Psoas muscle (tissue), 8 donors: ENCODE measurements around the gene APEH. TPM values are rescaled to one million over a fixed set of nuclear protein-coding genes. Genes with fewer than 3 reads are reported as not detected.
A peak's percentile ranks its signal among the peaks of the same experiment; 100 is the strongest.

Experiments used
- ATAC-seq, 4 donors: fragments of 200-7000 bp; cut with Tn5 transposase; one replicate each; pipeline ENCODE4 v1.9.1; 2020; ENCODE audit warnings: moderate library complexity in 3 of 4, mild to moderate bottlenecking in 2 of 4
- DNase-seq, 2 donors: peaks; one replicate each; pipeline ENCODE4 v3.0.0-alpha.2; 2020
- H3K27ac ChIP-seq: fragments of 200-600 bp; one replicate; pipeline ENCODE4 v1.8.0; 2022
- H3K27me3 ChIP-seq, 3 donors: fragments of 200-600 bp in 1 of 3; one replicate each; pipeline versions ENCODE4 v1.6.1 to v1.8.0; 2013 to 2022; ENCODE audit warnings: low read length in 2 of 3, mild to moderate bottlenecking in 2 of 3, moderate library complexity in 1 of 3; ENCODE audit not compliant: insufficient read depth in 3 of 3
- H3K36me3 ChIP-seq, 2 donors: fragments of 200-600 bp in 1 of 2; one replicate each; pipeline versions ENCODE4 v1.6.1 to v1.8.0; 2013 to 2022; ENCODE audit warnings: low read depth in 1 of 2, mild to moderate bottlenecking in 1 of 2, moderate library complexity in 1 of 2; ENCODE audit not compliant: insufficient read depth in 1 of 2
- H3K4me1 ChIP-seq: fragments of 200-600 bp; one replicate; pipeline ENCODE4 v1.8.0; 2022
- H3K4me3 ChIP-seq: fragments of 200-600 bp; one replicate; pipeline ENCODE4 v1.8.0; 2022; ENCODE audit warnings: mild to moderate bottlenecking
- H3K9me3 ChIP-seq: fragments of 200-600 bp; one replicate; pipeline ENCODE4 v1.8.0; 2022
- CTCF ChIP-seq: fragments of 200-600 bp; IDR thresholded peaks from one replicate; pipeline ENCODE4 v1.8.0; 2022; ENCODE audit warnings: antibody characterized with exemption
- WGBS, 3 donors: extraction: QIAGEN DNeasy Blood & Tissue Kit; methylation state at CpG; one replicate each; pipeline versions ENCODE4 v1.1.6 to v1.1.7; 2013; 5-methylcytosine and 5-hydroxymethylcytosine counted together
- intact Hi-C, 2 donors: fragments of 100-400 bp; cut with DNase I; formaldehyde crosslinking; loops; one replicate each; pipeline versions ENCODE4 v1.11.0 to v1.14.2; 2022
- polyA plus RNA-seq, 3 donors: library from polyadenylated mRNA; stranded (reverse); fragments of 200-250 nt; gene quantifications; one replicate each; pipeline ENCODE4 v1.2.3, GENCODE V29; 2013
- total RNA-seq, 4 donors: library from RNA; stranded (reverse); fragmentation: NEBNext Ultra II Directional in 2 of 4; extraction: Animal tissue kit (Norgen Biotek cat#: 25700) in 2 of 4; gene quantifications; one replicate each; pipeline versions ENCODE4 v1.2.1 to v1.2.4, GENCODE V29; 2021 to 2023
- donor health status: healthy with polysubstance abuse.
- donor health status: DM: no; HTN: no; CAD: no; lungs with moderate emphysema.
- donor health status: Bipolar disorder and iron deficiency.
- donor health status: healthy.
- donor health status: DM: yes; HTN: yes; CAD: no.
- donor health status: DM: no; HTN: no; CAD: no.
- donor health status: DM: no; HTN: no; CAD: no.
- donor health status: DM: yes; HTN: yes; CAD: no.

The APEH gene
- total and polyA plus RNA-seq, 7 donors, result 70.8 to 189 (median 115) TPM

- Histone ChIP-seq H3K27ac (peak overlapping the region; percentile 73), H3K9me3 (no peaks in the 10 kb centered on the region), H3K27me3 (no peaks in the 10 kb centered on the region), H3K4me3 (no peak overlapping the region), H3K4me1 (peaks cover 31% of the 10 kb centered on the region), H3K36me3 (no peaks in the 10 kb centered on the region)
- no peak for TF ChIP-seq CTCF
- intact Hi-C loops, result no loop called here
- peak; percentile 91 to 99 (median 98) for ATAC-seq
- peak in 1 of 2 donors; percentile 70 for DNase-seq
- 9 to 33% (median 23%) methylated on average over 2 of the region's 2 CpGs for WGBS, 3 donors
These were observed 26.4 kb upstream of the APEH start for GRCh38 chr3:49647741-49648140.

- DNase-seq (peak in 1 of 2 donors; percentile 48), ATAC-seq (no peak)
- peaks cover 31% of the 10 kb centered on the region for H3K4me1 ChIP-seq
These were observed 25.7 kb upstream of the APEH start for GRCh38 chr3:49648354-49649019.

DNA sequence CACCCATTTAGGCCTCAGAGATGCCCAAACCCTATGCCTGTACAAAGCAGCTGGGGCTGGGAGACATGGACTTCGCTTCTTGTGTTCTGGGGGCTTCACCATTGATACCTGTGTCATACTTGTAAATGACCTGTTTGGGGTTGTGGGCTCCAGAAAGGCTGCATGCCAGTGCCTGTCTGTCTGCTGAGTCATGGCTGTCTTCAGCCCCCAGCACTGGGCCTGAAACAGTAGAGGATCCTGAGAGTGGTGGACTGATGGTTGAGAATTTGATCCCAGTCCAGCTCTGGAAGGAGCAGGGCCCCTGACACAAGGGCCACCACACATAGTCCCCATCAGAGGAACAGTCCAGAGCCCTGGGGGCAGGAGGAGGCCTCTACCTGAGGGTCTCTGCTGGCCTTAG is 24.6 kb upstream of the APEH start:
- TF ChIP-seq CTCF, result no peak
- Histone ChIP-seq H3K9me3 (no peaks in the 10 kb centered on the region), H3K27ac (no peak overlapping the region), H3K36me3 (no peaks in the 10 kb centered on the region), H3K4me1 (peaks cover 31% of the 10 kb centered on the region), H3K4me3 (no peak overlapping the region), H3K27me3 (no peaks in the 10 kb centered on the region)
- peak in 1 of 2 donors; percentile 23 for DNase-seq
- intact Hi-C loops, result no loop called here
- ATAC-seq, result no peak
- 95 to 100% (median 100%) methylated on average over 1 of the region's 1 CpG for WGBS, 3 donors

More at GRCh38 chr3:49648354-49649019, 25.7 kb upstream of the APEH start:
- H3K4me3 ChIP-seq, result no peak overlapping the region
- H3K27ac ChIP-seq, result peak overlapping the region; percentile 73
- intact Hi-C loops, result no loop called here
- TF ChIP-seq CTCF, result no peak
- 68 to 79% (median 73%) methylated on average over 3 of the region's 3 CpGs for WGBS, 3 donors
- H3K27me3 ChIP-seq, result no peaks in the 10 kb centered on the region
- H3K9me3 ChIP-seq, result no peaks in the 10 kb centered on the region
- H3K36me3 ChIP-seq, result no peaks in the 10 kb centered on the region

- peaks cover 31% of the 10 kb centered on the region for H3K4me1 ChIP-seq
- H3K36me3 ChIP-seq, result no peaks in the 10 kb centered on the region
- TF ChIP-seq CTCF, result no peak
- no peaks in the 10 kb centered on the region for H3K9me3 ChIP-seq
- 79 to 85% (median 82%) methylated on average over 1 of the region's 1 CpG for WGBS, 3 donors
- H3K27me3 ChIP-seq, result no peaks in the 10 kb centered on the region
- ATAC-seq (no peak), DNase-seq (no peak)
- no peak overlapping the region for H3K4me3 ChIP-seq
- intact Hi-C loops, result no loop called here
- H3K27ac ChIP-seq, result no peak overlapping the region
These were observed 24.0 kb upstream of the APEH start for GRCh38 chr3:49650177-49650576.

DNA sequence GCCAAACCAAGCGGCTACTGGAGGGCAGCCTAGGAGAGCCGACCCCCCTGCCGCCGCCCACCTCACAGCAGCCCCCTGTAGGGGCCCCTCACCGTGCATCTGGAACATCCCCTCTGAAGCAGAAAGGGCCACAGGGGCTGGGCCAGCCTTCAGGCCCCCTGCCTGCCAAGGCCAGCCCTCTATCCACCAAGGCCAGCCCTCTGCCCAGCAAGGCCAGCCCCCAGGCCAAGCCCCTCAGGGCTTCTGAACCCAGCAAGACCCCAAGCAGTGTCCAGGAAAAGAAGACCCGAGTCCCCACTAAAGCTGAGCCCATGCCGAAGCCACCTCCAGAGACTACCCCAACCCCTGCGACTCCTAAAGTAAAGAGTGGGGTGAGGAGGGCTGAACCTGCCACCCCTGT is 23.5 kb upstream of the APEH start:
- WGBS, 3 donors, result 76 to 82% (median 77%) methylated on average over 8 of the region's 8 CpGs
- peaks cover 31% of the 10 kb centered on the region for H3K4me1 ChIP-seq
- intact Hi-C loops, result no loop called here
- no peaks in the 10 kb centered on the region for H3K9me3 ChIP-seq
- DNase-seq, result peak in 1 of 2 donors; percentile 31
- no peak overlapping the region for H3K4me3 ChIP-seq
- no peak for ATAC-seq
- no peaks in the 10 kb centered on the region for H3K27me3 ChIP-seq
- no peaks in the 10 kb centered on the region for H3K36me3 ChIP-seq
- TF ChIP-seq CTCF, result no peak
- no peak overlapping the region for H3K27ac ChIP-seq
